Fibroblast of the conjunctiva (primary cell): Measurements from ENCODE around the gene PLEKHG4B.
"Not testable (repeated sequence)": the region's sequence is repeated elsewhere in the genome, so short reads cannot be mapped to it uniquely, and the experiment has no call there.

Experiments
- DNase-seq: peaks from one replicate; pipeline ENCODE4 v3.0.0-alpha.2; 2010; ENCODE audit warnings: low read depth

The PLEKHG4B gene, protein sequence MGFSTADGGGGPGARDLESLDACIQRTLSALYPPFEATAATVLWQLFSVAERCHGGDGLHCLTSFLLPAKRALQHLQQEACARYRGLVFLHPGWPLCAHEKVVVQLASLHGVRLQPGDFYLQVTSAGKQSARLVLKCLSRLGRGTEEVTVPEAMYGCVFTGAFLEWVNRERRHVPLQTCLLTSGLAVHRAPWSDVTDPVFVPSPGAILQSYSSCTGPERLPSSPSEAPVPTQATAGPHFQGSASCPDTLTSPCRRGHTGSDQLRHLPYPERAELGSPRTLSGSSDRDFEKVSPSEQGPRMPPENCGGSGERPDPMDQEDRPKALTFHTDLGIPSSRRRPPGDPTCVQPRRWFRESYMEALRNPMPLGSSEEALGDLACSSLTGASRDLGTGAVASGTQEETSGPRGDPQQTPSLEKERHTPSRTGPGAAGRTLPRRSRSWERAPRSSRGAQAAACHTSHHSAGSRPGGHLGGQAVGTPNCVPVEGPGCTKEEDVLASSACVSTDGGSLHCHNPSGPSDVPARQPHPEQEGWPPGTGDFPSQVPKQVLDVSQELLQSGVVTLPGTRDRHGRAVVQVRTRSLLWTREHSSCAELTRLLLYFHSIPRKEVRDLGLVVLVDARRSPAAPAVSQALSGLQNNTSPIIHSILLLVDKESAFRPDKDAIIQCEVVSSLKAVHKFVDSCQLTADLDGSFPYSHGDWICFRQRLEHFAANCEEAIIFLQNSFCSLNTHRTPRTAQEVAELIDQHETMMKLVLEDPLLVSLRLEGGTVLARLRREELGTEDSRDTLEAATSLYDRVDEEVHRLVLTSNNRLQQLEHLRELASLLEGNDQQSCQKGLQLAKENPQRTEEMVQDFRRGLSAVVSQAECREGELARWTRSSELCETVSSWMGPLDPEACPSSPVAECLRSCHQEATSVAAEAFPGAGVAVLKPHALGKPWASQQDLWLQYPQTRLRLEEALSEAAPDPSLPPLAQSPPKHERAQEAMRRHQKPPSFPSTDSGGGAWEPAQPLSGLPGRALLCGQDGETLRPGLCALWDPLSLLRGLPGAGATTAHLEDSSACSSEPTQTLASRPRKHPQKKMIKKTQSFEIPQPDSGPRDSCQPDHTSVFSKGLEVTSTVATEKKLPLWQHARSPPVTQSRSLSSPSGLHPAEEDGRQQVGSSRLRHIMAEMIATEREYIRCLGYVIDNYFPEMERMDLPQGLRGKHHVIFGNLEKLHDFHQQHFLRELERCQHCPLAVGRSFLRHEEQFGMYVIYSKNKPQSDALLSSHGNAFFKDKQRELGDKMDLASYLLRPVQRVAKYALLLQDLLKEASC (N-terminal part only)

DNA sequence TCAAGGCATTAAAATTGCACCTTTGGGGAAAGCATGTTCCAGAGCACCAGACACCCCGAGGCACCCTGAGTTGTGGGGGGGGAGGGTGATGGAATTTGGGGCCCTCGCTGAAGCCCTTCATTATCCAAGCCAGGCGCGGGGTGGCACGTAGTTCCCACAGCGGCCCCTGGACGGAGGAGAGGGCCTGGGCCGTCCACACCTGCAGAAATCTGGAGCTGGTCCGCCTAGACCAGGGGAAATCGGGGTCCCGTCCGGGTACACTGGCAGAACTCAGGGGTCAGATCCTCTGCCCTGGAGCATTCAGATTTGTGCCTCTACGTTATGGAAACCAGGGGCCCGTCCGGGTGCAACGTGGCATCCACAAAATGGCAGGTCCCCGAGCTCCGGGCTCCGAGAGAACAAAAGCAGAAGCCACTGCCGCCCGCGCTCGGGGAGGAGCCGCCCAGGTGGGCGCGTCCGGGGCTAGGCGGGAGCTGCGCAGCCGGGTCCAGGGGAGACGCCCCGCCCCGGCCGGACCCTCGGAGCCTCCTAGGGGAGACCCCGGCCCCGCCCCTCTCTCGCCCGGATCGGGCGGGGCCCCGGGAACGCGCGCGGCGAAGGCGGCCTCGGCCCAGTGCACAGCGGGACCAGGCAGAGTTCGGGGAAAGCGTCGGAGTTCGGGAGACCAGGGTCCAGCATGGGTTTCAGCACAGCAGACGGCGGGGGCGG lies at the start of gene PLEKHG4B:
Gene PLEKHG4B (plus strand): TSS at position 613 of the 708 bp plus-strand sequence. CDS start 64 bp downstream, at position 677.
- no peak for DNase-seq

DNA sequence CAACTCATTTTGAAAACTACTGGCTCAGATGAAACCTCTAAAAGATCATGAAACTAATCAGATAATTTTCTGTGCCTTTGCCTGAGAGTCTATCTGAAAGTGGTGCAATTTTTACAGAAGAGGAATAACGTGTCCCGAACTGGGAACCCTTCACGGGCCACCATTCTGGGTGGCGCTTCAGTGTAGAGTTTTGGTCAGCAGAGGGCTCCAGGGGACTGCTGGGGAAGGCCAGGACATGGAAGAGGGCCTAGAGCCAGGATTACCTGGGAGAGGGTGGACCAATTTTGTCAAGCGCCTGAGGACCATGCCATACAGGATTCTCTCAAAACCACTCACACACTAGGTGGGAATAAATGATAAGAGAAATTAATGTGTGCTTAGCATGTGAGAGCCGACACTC lies 49.7 kb upstream of the PLEKHG4B start:
- DNase-seq: no peak

DNA sequence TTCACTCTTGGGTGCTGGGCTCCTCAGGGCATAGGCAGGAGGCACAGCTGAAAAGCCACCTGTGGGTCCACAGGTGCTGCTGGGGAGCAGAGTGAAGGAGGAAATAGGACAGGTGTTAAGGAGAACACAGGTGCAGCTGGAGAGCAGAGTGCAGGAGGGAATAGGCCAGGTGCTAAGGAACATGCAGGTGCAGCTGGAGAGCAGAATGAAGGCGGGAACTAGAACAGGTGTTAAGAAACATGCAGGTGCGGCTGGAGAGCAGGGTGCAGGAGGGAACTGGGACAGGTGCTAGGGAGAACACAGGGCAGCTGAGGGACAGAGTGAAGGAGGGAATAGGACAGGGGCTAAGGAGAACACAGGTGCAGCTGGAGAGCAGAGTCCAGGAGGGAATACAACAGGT lies 43.8 kb upstream of the PLEKHG4B start:
- DNase-seq: no peak

DNA sequence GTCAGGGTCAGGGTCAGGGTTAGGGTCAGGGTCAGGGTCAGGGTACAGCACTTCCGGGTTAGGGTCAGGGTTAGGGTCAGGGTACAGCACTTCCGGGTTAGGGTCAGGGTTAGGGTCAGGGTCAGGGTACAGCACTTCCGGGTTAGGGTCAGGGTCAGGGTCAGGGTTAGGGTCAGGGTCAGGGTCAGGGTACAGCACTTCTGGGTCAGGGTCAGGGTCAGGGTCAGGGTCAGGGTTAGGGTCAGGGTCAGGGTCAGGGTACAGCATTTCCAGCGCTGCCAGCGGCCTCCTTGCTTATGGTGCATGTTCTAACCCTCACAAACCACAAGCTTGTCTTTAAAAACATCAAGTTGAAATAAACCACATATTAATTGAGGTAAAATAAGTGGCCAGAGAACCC lies 42.4 kb upstream of the PLEKHG4B start:
- DNase-seq: not testable (repeated sequence)

DNA sequence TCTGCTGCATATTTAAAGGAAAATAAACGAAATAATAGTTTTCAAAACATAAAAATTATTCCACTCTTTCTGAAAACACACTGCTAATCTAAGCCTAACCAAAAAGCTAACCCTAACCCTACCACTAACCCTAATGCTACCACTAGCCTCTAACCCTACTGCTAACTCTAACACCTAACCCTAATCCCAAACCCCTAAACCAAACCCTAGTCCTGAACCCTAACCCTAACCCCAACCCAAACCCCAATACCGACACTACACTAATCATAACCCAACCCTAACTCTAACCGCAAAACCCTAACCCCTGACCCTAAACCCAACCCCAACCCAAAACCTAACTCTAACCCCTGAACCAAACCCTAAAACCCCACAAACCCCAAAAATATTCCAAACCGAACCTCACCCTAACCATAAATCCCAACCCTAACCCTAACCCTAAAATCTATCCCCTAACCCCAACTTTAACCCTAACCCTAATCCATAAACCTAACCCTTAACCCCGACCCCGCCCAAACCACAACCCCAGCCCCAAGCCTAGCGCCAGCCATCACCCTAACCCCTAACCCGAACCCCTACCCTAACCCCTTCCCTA lies 41.9 kb upstream of the PLEKHG4B start:
- no peak for DNase-seq

DNA sequence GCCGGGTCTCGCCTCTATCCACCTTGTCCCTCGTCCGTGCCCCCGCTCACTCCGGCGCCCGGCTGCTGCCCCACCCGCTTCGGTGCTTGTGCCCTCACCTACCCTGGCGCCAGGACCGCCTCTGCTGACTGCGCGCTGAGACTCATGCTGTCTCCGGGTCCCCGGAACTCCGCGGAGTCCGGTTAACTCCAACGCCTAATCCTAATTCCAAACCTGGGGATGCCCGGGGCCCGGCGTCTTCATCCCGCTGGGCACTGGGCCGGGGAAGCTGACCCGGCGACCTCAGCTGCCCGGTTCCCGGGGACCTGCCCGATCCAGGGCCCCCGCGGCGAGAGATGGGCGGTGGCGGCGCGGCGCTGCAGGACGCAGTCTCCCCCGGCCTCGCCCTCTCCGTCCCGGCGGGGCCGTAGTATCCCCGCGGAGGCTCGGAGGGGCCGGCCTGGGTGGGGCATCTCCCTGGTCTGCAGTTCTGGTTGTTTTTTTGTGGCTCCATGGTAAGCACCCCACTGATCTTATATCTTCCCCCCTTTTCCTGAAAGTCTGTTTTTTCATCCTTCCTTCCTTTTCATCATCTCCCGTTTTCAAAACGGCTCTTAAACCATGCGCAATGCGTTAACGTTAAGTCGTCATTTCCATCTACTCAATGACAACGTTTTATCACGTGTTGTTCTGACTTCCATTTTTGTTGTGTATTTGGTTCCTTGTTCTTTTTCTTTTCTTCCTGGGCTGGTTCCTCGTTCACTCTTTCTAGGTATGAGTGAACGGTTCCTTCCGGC lies 41.1 kb upstream of the PLEKHG4B start:
- DNase-seq: no peak

DNA sequence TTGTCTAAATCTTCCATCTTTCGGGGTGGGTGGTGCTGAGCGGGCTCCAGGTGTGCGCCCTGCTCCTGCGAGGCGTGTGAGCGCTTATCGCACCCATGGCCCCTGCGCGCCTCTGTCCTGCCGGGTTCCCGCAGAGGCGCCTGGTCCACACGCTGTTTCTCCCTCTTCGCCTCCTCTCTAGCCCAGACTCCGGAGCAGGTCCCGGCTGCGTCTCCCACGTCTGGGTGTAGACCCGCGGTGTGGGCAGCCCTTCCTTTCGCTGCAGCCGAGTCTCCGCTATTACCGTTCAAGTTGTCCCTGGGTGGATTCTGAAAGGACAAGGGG lies 40.5 kb upstream of the PLEKHG4B start:
- no peak for DNase-seq

DNA sequence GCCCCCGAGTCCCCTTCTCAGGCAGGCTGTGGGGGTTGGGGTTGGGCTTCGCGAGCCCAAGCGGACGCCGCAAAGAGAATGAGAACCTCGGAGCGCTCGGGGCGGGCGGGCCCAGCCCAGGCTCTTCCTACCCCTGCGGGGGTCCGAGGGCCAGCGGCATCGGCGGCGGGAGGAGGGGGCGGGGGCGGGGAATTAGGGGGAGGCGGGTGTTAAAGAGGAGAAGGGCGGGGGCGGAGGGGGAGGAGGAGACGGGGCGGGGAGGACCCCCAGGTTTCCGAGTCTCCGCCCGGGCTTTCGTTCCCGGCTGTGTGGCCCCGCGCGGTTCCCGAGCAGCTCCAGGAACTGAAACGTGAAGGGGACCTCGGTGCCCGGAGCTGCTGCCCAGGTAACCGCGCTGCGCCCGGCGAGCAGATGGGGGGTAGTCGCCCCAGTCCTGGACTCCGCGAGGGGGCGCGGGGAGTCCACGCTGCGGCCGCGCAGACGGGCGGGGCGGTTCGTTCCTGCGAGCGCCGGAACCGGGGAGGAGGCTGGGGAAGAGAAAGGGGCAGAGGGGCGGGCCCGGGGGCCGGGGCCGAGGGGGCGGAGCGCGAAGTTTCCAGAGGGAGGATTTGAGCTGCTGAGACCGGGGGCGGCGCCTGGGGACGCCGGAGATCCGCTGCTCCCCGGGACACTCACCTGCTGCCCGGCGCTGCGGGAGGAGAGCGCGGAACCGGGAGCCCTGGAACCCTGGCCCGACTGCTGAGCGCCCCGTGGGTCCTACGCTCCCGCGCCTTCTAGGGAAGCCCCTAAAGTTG lies 38.4 kb upstream of the PLEKHG4B start:
- DNase-seq: no peak

DNA sequence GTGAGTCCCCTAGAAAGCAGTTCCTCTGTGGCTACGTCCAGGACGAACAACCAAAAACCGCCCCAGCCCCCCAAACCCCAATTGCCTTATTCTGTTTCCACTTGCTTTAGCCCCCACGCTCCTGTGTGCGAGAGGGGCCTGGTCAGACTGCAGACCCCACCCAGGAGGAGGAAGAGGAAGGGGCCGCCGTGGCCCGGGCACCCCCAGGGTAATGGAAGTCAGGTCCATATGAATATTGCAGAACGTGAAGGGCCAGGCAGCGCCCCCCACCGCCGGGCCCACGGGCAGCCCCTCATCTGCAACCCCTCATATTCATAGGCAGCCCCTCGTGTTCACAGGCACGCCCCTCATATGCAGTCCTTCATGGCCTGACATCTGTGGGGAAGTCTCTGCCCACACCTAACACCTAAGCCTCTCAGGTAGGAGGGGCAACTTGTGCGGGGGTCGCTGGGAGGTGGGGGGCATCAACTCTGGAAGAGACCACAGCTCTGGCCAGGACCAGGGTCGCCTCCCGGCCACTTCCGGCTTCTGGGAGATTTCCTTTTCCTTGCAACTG lies 37.7 kb upstream of the PLEKHG4B start:
- no peak for DNase-seq

DNA sequence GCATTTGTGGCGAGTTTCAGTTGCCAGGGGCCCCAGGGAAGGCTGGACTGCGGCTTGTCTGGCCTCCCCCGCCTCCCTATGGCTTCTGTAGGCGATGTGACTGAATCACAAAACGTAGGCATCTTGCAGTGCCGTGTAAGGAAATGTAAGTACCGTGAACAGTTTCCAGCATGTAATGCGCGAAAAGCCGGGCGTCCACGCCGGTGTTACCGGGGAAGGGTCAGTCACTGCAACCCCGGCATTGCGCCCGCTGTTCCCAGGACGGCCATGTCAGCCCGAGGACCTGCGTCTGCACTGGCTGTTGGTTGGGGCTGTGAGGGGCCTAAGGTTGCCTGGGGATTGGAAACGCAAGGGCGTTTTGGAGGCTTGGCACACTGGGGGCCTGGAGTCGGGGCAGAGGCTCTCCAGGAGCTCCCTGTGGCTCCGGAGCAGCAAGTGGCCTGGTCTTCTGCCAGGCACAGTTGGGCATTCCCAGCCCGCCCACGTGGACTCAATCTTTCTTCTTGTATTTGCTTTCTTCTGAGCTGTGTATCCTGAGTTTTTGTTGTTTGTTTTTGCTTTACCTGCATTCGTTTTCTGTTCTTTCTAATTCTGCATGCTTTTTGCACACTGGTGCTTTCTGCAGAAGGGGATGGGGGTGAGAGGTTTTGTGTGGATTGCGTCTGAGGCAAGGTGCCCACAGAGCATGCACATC lies 36.9 kb upstream of the PLEKHG4B start:
- no peak for DNase-seq

DNA sequence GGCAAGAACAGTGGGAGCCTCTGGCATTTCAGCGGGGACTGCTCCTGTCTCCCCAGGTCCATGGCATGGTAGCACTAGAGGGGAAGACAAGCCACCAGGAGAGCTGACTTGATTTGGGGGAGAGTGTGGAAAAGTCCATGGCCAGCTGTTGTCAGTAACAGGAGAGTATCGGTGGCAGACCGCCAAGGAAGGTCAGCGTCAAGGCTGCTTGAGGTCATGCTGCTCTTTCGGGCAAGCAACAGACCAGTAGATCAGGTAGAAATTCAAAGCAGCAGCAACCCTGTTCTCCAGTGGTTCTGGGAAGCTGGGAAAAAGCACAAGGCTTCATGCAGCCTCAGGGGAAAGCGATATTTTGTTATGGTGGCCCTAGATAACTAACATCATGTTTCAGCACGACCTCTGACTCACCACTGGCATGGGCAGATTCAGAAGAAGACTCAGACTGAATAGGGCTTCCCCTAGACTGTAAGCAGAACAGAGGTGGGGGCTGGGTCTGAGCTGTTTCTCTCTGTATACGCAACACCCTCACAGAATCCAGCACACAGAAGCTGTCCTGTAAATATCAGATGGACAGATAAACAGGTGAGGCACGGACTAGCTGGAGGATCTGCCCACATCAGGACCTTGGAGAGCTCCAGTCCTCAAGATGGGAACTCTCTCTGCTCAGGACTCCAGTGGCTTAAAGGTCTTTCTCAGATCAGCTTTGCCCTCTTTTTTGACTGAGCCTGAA lies 35.2 kb upstream of the PLEKHG4B start:
- DNase-seq: no peak

DNA sequence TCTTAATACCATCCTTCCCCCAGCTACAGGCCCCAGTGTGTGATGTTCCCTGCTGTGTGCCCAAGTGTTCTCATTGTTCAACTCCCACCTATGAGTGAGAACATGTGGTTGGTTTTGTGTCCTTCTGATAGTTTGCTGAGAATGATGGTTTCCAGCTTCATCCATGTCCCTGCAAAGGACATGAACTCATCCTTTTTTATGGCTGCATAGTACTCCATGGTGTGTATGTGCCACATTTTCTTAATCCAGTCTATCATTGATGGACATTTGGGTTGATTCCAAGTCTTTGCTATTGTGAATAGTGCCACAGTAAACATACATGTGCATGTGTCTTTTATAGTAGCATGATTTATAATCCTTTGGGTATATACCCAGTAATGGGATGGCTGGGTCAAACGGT lies 31.7 kb upstream of the PLEKHG4B start:
- not testable (repeated sequence) for DNase-seq

DNA sequence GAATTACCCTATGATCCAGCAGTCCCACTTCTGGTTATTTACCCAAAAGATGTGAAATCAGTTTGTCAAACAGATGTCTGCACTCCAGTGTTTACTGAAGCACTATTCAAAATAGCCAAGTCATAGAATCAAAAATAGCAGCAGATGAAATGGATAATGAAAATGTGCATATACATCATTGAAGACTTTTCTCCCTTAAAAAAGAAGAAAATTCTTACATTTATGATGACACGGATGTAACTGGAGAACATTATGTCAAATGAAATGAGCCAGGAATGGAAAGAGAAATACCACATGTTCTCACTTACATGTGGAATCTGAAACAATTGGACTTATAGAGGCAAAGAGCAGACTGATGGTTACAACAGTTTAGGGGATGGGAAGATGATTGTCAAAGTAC lies 21.5 kb upstream of the PLEKHG4B start:
- DNase-seq: no peak

DNA sequence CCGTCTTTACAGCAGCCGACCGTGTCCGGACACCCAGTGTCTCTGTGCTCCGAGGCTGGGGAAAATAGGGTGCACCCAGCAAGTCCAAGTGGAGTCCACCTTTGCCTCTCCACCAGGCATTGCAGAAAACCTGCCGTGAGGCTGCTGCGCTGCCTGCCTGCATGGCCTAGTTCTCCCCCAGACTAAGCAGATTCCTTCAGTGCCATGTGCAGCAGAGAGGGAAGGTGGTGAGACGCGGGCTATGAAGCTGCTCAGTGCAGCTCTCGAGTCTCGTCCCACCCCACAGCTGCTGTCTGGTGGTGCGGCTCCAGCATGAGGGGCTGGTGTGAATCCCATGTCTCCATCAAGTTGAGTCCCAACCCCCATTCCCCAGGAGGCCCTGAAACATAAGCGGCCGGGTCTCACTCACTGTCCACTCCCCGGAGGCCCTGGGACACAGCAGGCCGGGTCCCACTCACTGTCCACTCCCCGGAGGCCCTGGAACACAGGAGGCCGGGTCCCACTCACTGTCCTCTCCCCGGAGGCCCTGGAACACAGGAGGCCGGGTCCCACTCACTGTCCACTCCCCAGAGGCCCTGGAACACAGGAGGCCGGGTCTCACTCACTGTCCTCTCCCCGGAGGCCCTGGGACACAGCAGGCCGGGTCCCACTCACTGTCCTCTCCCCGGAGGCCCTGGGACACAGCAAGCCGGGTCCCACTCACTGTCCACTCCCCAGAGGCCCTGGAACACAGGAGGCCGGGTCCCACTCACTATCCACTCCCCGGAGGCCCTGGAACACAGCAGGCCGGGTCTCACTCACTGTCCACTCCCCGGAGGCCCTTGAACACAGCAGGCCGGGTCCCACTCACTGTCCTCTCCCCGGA lies 19.4 kb upstream of the PLEKHG4B start:
- not testable (repeated sequence) for DNase-seq

DNA sequence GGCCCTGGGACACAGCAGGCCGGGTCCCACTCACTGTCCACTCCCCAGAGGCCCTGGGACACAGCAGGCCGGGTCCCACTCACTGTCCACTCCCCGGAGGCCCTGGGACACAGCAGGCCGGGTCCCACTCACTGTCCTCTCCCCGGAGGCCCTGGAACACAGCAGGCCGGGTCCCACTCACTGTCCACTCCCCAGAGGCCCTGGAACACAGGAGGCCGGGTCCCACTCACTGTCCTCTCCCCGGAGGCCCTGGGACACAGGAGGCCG lies 18.9 kb upstream of the PLEKHG4B start:
- DNase-seq: not testable (repeated sequence)

DNA sequence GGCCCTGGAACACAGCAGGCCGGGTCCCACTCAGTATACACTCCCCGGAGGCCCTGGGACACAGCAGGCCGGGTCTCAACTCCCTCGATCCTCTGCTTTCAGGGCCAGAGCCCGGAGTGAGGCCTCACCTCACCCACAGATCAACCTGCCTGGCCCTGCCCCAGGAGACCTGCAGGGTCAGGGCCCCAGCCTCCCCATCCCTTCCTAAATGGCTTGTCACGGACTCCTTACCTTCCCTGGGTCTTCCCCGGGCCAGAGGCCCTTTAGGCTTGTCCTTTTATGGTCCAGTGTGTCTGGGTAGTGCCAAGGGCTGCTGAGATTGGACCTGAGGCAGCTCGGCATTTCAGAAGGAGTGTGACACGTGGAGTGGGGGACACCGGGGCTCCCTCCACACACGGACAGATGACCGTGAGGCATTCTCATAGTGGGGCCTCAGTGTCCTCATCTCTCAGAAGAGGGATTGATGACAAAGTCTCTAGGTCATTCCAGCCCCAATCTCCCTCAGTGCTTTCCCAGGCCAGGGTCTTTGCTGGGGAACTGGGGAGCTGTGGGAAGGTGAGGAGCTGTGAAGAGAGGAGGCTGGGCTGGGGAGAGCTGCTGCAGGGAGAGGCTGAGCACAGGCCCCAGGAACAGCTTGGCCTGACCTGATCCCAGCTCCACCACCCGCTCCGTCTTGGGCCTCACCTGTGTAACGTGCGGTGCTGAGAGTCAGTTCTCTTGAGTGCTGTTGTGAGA lies 18.0 kb upstream of the PLEKHG4B start:
- no peak for DNase-seq
